Stomach (tissue), 9 donors: ENCODE data around the gene HAGHL. TPM values are rescaled to one million over a fixed set of nuclear protein-coding genes. Genes with fewer than 3 reads are reported as not detected.

ENCODE experiments used
- DNase-seq, 2 donors: peaks; one replicate each; pipeline versions ENCODE4 v3.0.0 to v3.0.0-alpha.2; 2013 to 2019
- H3K27ac ChIP-seq, 5 donors: fragments of 200-600 bp in 4 of 5; sonication (generic) in 4 of 5; one replicate each; pipeline ENCODE4 v1.5.1; 2013 to 2019; ENCODE audit warnings: mild to moderate bottlenecking in 1 of 5, moderate library complexity in 1 of 5
- H3K27me3 ChIP-seq, 3 donors: fragments of 200-600 bp; sonication (generic); one replicate each; pipeline ENCODE4 v1.5.1; 2017 to 2019; ENCODE audit warnings: mixed run types in 1 of 3
- H3K36me3 ChIP-seq, 4 donors: fragments of 200-600 bp; sonication (generic); 1 replicate in 3 of 4; 2 replicates in 1 of 4; pipeline ENCODE4 v1.5.1; 2016 to 2019
- H3K4me1 ChIP-seq, 4 donors: fragments of 200-600 bp; sonication (generic); one replicate each; pipeline ENCODE4 v1.5.1; 2016 to 2019
- H3K4me3 ChIP-seq, 4 donors: fragments of 200-600 bp; sonication (generic) in 3 of 4; one replicate each; pipeline ENCODE4 v1.5.1; 2016 to 2019; ENCODE audit warnings: mild to moderate bottlenecking in 1 of 4
- H3K9me3 ChIP-seq, 4 donors: fragments of 200-600 bp; sonication (generic); one replicate each; pipeline ENCODE4 v1.5.1; 2016 to 2019
- CTCF ChIP-seq, 7 experiments: fragments of 450-650 bp in 4 of 7; fragments of 200-600 bp in 3 of 7; sonication (generic) in 3 of 7; IDR thresholded peaks; one replicate each; pipeline ENCODE4 v1.5.1; 2016 to 2019; ENCODE audit warnings: antibody characterized with exemption in 7 of 7, control low read depth in 2 of 7, mild to moderate bottlenecking in 1 of 7
- EP300 ChIP-seq: sonication (generic); formaldehyde crosslinking; IDR thresholded peaks from one replicate; pipeline ENCODE4 v1.6.1; 2017; ENCODE audit warnings: antibody characterized with exemption
- POLR2A ChIP-seq, 4 donors: fragments of 450-650 bp; IDR thresholded peaks; one replicate each; pipeline ENCODE4 v1.6.1; 2016; ENCODE audit warnings: antibody characterized with exemption in 4 of 4, control low read depth in 2 of 4, mild to moderate bottlenecking in 1 of 4, moderate library complexity in 1 of 4
- POLR2AphosphoS5 ChIP-seq, 3 donors: sonication (generic); formaldehyde crosslinking; IDR thresholded peaks; one replicate each; pipeline ENCODE4 v1.6.1; 2016; ENCODE audit warnings: antibody characterized with exemption in 3 of 3
- WGBS, 5 donors: extraction: QIAGEN DNeasy Blood & Tissue Kit in 3 of 5; methylation state at CpG; one replicate each; pipeline versions ENCODE4 v1.1.5 to v1.1.7; 2013 to 2018; 5-methylcytosine and 5-hydroxymethylcytosine counted together
- intact Hi-C: fragments of 100-400 bp; cut with DNase I; formaldehyde crosslinking; loops from one replicate; pipeline ENCODE4 v1.15.1; 2023; ENCODE audit warnings: low total_unique reads
- polyA plus RNA-seq, 3 donors: library from polyadenylated mRNA; stranded (reverse); fragments of 200-250 nt; gene quantifications; one replicate each; pipeline ENCODE4 v1.2.3, GENCODE V29; 2013
- total RNA-seq, 5 donors: library from RNA; depleted of rRNA; stranded (reverse); fragments of >200 nt; gene quantifications; one replicate each; pipeline versions ENCODE4 v1.1.0 to v1.2.3, GENCODE V29; 2014 to 2016
- donor health status: healthy with polysubstance abuse.
- donor health status: Bipolar disorder and iron deficiency.
- donor health status: healthy.

The HAGHL gene
- total and polyA plus RNA-seq, 8 donors, result 3.1 to 19.9 (median 3.9) TPM; not detected in 2

DNA sequence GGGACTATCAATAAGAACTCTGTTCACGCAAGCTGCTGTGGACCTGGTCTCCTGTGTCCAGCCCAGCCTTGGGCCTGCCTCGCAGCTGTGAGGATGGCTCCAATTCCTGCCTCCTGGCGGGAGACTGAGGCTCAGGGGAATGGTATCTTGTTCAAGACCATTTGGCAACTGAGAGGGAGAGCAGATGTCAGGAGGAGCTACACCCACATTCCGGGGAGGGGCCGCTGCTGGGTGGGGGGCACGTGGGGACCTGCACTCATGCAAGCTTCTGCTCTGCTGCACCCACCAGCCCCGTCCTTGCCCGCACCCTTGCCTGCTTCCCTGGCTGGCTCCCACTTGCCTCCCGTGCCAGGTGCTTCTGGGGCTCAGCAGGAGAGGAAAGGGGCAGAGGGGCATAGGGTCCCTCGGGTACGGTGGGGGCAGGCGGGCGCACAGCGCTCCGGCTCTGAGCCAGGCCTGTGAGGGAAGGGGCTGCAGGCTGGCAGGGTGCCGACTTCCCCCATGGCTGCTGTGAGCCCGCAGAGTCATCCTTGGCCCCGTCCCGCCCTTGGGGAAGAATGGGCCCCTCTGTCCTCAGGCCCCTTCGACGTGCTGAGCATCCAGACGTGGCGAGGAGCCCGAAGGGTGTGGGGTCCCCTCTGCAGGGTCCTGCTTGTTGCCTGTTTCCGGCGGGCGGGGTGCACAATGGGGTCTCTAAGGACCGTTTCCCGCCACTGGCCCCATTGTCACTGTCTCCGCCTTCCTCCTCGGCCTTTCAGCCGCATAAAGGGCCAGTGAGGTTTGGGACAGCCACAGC is 9.3 kb upstream of the HAGHL start:
- Histone ChIP-seq H3K9me3 (no peaks in the 10 kb centered on the region), H3K4me3 (no peak overlapping the region), H3K4me1 (peaks cover 40 to 70% (median 67%) of the 10 kb centered on the region in 4 donors), H3K27me3 (peaks cover 0 to 44% (median 5%) of the 10 kb centered on the region in 3 donors), H3K36me3 (peaks cover 0 to 10% (median 0%) of the 10 kb centered on the region in 4 donors), H3K27ac (no peak overlapping the region)
- DNase-seq, result peak in 1 of 2 donors; percentile 50
- intact Hi-C loops, result no loop called here
- TF ChIP-seq EP300 (no peak), CTCF (IDR thresholded peaks at IDR 0.05) (no peak), POLR2AphosphoS5 (IDR thresholded peaks at IDR 0.05) (no peak), POLR2A (IDR thresholded peaks at IDR 0.05) (no peak)
- WGBS, 5 donors, result 72 to 82% (median 77%) methylated on average over 19 to 32 of the region's 32 CpGs

- no peak overlapping the region for H3K4me3 ChIP-seq
- peaks cover 0 to 14% (median 0%) of the 10 kb centered on the region in 4 donors for H3K36me3 ChIP-seq
- WGBS, 5 donors, result 79 to 87% (median 84%) methylated on average over 6 to 9 of the region's 9 CpGs
- TF ChIP-seq CTCF (IDR thresholded peaks at IDR 0.05) (no peak), POLR2A (IDR thresholded peaks at IDR 0.05) (no peak), POLR2AphosphoS5 (IDR thresholded peaks at IDR 0.05) (no peak), EP300 (no peak)
- peaks cover 40 to 70% (median 67%) of the 10 kb centered on the region in 4 donors for H3K4me1 ChIP-seq
- H3K9me3 ChIP-seq, result no peaks in the 10 kb centered on the region
- no peak overlapping the region for H3K27ac ChIP-seq
- DNase-seq, result no peak
- peaks cover 0 to 41% (median 5%) of the 10 kb centered on the region in 3 donors for H3K27me3 ChIP-seq
- intact Hi-C loops, result no loop called here
These were observed 8.5 kb upstream of the HAGHL start for GRCh38 chr16:718389-718788.

DNA sequence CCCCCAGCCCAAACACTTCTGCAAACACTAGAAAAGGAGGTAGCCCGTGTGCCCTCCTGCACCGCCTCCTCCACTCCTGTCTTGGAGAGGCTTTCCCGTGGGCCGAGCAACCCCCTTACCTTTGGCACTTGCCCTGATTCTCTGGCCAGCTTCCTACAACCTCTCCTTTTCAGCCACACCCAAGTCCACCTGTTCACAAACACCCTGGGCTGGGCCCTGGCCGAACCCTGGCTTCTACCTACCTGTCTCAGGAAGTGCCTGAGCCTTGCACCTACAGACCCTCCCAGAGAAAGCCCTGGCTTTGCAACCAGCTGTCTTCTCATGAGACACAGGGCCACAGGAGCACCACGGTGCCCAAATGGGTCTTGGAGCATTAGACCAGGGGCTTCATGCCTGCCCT is 8.0 kb upstream of the HAGHL start:
- WGBS, 5 donors, result 39 to 67% (median 57%) methylated on average over 5 to 6 of the region's 6 CpGs
- H3K36me3 ChIP-seq, result peaks cover 0 to 14% (median 0%) of the 10 kb centered on the region in 4 donors
- DNase-seq, result no peak
- H3K4me3 ChIP-seq, result no peak overlapping the region
- intact Hi-C loops, result no loop called here
- no peaks in the 10 kb centered on the region for H3K9me3 ChIP-seq
- no peak overlapping the region for H3K27ac ChIP-seq
- H3K27me3 ChIP-seq, result peaks cover 0 to 37% (median 5%) of the 10 kb centered on the region in 3 donors
- H3K4me1 ChIP-seq, result peaks cover 40 to 70% (median 67%) of the 10 kb centered on the region in 4 donors
- TF ChIP-seq EP300 (no peak), POLR2A (IDR thresholded peaks at IDR 0.05) (no peak)

GRCh38 chr16:719815-720446 is 7.0 kb upstream of the HAGHL start:
- no peak for TF ChIP-seq POLR2A (IDR thresholded peaks at IDR 0.05)
- TF ChIP-seq EP300, result no peak
- no peak for TF ChIP-seq POLR2AphosphoS5 (IDR thresholded peaks at IDR 0.05)
- no peak for TF ChIP-seq CTCF (IDR thresholded peaks at IDR 0.05)
- Histone ChIP-seq H3K4me1 (peaks cover 35 to 63% (median 60%) of the 10 kb centered on the region in 4 donors), H3K4me3 (peak overlapping the region; percentile 63 to 88 (median 80)), H3K9me3 (no peaks in the 10 kb centered on the region), H3K27me3 (peaks cover 0 to 35% (median 0%) of the 10 kb centered on the region in 3 donors), H3K36me3 (peaks cover 0 to 14% (median 0%) of the 10 kb centered on the region in 4 donors), H3K27ac (peak overlapping the region; percentile 88 to 94 (median 90))
- peak in 1 of 2 donors; percentile 49 for DNase-seq
- WGBS, 5 donors, result 7 to 11% (median 7%) methylated on average over 14 to 16 of the region's 16 CpGs
- intact Hi-C loops, result no loop called here
